ENCODE measurements around the gene RBM26. TPM values are rescaled to one million over a fixed set of nuclear protein-coding genes. Genes with fewer than 3 reads are reported as not detected.

The RBM26 gene
- total RNA-seq (2014; rRNA removed; shearing (Covaris generic)): 18.2 and 19.2 TPM in 2 replicates
- 8.3 and 11.1 TPM in 2 replicates for polyA plus RNA-seq (2016; fragmentation: Nextera tagmentation; extraction: Ambion mirVana)

GRCh38 chr13:79405831-79406596, at the start of gene RBM26:
Gene RBM26 (minus strand): TSS chr13:79406255. CDS start chr13:79405774, 481 bp downstream.
- H3K9me2 ChIP-seq (ENCODE audit: insufficient read depth): no peaks in the 10 kb centered on the region
- peak within 1 kb of the TSS; percentile 91 for H3K4me3 ChIP-seq
- peaks cover 30% of the 10 kb centered on the region for H3K4me1 ChIP-seq (ENCODE audit: insufficient read depth)
- H3K4me2 ChIP-seq (ENCODE audit: unreplicated experiment): peak within 1 kb of the TSS; percentile 91
- H3K9ac ChIP-seq: peak within 1 kb of the TSS; percentile 98
- peak within 1 kb of the TSS; percentile 92 for H2AFZ ChIP-seq
- peak; percentile 92 for DNase-seq
- peaks cover 18% of the 10 kb centered on the region; the same call in 1 of the 2 replicates for H3F3A ChIP-seq (ENCODE audit: insufficient read depth)
- WGBS, 2 experiments (ENCODE audit: low coverage in 1 of 2, low lambda C conversion rate in 2 of 2, missing lambda C conversion rate in 2 of 2): 1% methylated on average over 59 to 72 of the region's 72 CpGs
- peaks cover 69% of the 10 kb centered on the region for H3K79me2 ChIP-seq (ENCODE audit: insufficient read depth)
- H3K36me3 ChIP-seq (ENCODE audit: low read depth): no peaks in the 10 kb centered on the region
- peak within 1 kb of the TSS; percentile 87 for H3K27ac ChIP-seq
- no peaks in the 10 kb centered on the region for H4K20me1 ChIP-seq (ENCODE audit: insufficient read depth)
- in situ Hi-C loops (cut with MboI): loop anchor here (25.0 kb wide), 1 partner anchor 956 kb away; no protein-coding TSS in a partner anchor
- no peaks in the 10 kb centered on the region for H3K27me3 ChIP-seq (replicated peaks; ENCODE audit: insufficient read depth)
- H3K9me3 ChIP-seq (ENCODE audit: low read depth): no peaks in the 10 kb centered on the region
- TF ChIP-seq EZH2phosphoT487 (IDR thresholded peaks at IDR 0.05; ENCODE audit: insufficient read depth, low read depth) (no peak), EZH2 (IDR thresholded peaks at IDR 0.05; ENCODE audit: insufficient read depth, poor library complexity, severe bottlenecking) (no peak)

DNA sequence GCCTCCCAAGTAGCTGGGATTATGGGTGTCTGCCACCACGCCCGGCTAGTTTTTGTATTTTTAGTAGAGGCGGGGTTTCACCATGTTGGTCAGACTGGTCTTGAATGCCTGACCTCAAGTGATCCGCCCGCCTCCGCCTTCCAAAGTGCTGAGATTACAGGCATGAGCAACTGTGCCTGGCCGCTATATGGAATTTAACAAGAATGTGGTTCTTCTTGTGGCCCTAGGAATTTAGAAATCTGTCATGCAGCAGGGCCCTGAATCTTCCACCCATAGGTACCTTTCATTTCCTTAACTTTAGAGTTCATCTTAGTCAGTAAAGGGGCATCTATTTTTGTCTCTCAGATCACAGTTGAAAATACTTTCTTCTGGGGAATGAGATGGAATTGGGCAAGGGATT, 49.3 kb upstream of the RBM26 start:
- Histone ChIP-seq H4K20me1 (ENCODE audit: insufficient read depth) (no peaks in the 10 kb centered on the region), H3K36me3 (ENCODE audit: low read depth) (no peaks in the 10 kb centered on the region), H3K9me3 (ENCODE audit: low read depth) (no peaks in the 10 kb centered on the region), H3F3A (ENCODE audit: insufficient read depth) (peaks cover 35% of the 10 kb centered on the region), H3K4me2 (ENCODE audit: unreplicated experiment) (peak overlapping the region; percentile 19), H3K9ac (no peak overlapping the region), H3K4me1 (ENCODE audit: insufficient read depth) (peaks cover 52% of the 10 kb centered on the region), H3K9me2 (ENCODE audit: insufficient read depth) (no peaks in the 10 kb centered on the region), H3K4me3 (no peak overlapping the region; the same call in 1 of the 2 replicates), H3K27ac (peak overlapping the region; percentile 65), H3K27me3 (replicated peaks; ENCODE audit: insufficient read depth) (no peaks in the 10 kb centered on the region), H3K79me2 (ENCODE audit: insufficient read depth) (no peaks in the 10 kb centered on the region), H2AFZ (no peak overlapping the region)
- TF ChIP-seq EZH2phosphoT487 (IDR thresholded peaks at IDR 0.05; ENCODE audit: insufficient read depth, low read depth) (no peak), EZH2 (IDR thresholded peaks at IDR 0.05; ENCODE audit: insufficient read depth, poor library complexity, severe bottlenecking) (no peak)
- WGBS, 2 experiments (ENCODE audit: low coverage in 1 of 2, low lambda C conversion rate in 2 of 2, missing lambda C conversion rate in 2 of 2): 58 to 63% methylated on average over 7 of the region's 7 CpGs
- DNase-seq: peak; percentile 62
- in situ Hi-C loops (cut with MboI): no loop called here

GRCh38 chr13:79452239-79452913, 46.3 kb upstream of the RBM26 start:
- no peaks in the 10 kb centered on the region for H3K9me3 ChIP-seq (ENCODE audit: low read depth)
- H3K4me1 ChIP-seq (ENCODE audit: insufficient read depth): peaks cover 37% of the 10 kb centered on the region
- H3K27ac ChIP-seq: peak overlapping the region; percentile 75
- WGBS, 2 experiments (ENCODE audit: low coverage in 1 of 2, low lambda C conversion rate in 2 of 2, missing lambda C conversion rate in 2 of 2): 66% methylated on average over 3 of the region's 3 CpGs
- no peak for TF ChIP-seq EZH2phosphoT487 (IDR thresholded peaks at IDR 0.05; ENCODE audit: insufficient read depth, low read depth)
- no peak for TF ChIP-seq EZH2 (IDR thresholded peaks at IDR 0.05; ENCODE audit: insufficient read depth, poor library complexity, severe bottlenecking)
- peaks cover 32% of the 10 kb centered on the region for H3F3A ChIP-seq (ENCODE audit: insufficient read depth)
- DNase-seq: no peak
- H3K79me2 ChIP-seq (ENCODE audit: insufficient read depth): no peaks in the 10 kb centered on the region
- peak overlapping the region; percentile 23 for H3K9ac ChIP-seq
- H3K36me3 ChIP-seq (ENCODE audit: low read depth): no peaks in the 10 kb centered on the region
- H4K20me1 ChIP-seq (ENCODE audit: insufficient read depth): no peaks in the 10 kb centered on the region
- H2AFZ ChIP-seq: peak overlapping the region; percentile 8; the same call in 1 of the 2 replicates
- no peak overlapping the region for H3K4me3 ChIP-seq
- in situ Hi-C loops (cut with MboI): no loop called here
- peak overlapping the region; percentile 71 for H3K4me2 ChIP-seq (ENCODE audit: unreplicated experiment)
- H3K27me3 ChIP-seq (replicated peaks; ENCODE audit: insufficient read depth): no peaks in the 10 kb centered on the region
- no peaks in the 10 kb centered on the region for H3K9me2 ChIP-seq (ENCODE audit: insufficient read depth)

GRCh38 chr13:79451500-79451962, 45.5 kb upstream of the RBM26 start:
- H3K79me2 ChIP-seq (ENCODE audit: insufficient read depth): no peaks in the 10 kb centered on the region
- H3K4me2 ChIP-seq (ENCODE audit: unreplicated experiment): peak overlapping the region; percentile 71
- H3K4me1 ChIP-seq (ENCODE audit: insufficient read depth): peaks cover 29% of the 10 kb centered on the region
- 0 out of 2 replicates have a peak overlapping the region, but pooled peaks have one; percentile 7 for H3K4me3 ChIP-seq
- H3K27ac ChIP-seq: peak overlapping the region; percentile 75
- H2AFZ ChIP-seq: peak overlapping the region; percentile 8; the same call in 1 of the 2 replicates
- H3K9me3 ChIP-seq (ENCODE audit: low read depth): no peaks in the 10 kb centered on the region
- in situ Hi-C loops (cut with MboI): no loop called here
- peak; percentile 98 for DNase-seq
- peaks cover 24% of the 10 kb centered on the region for H3F3A ChIP-seq (ENCODE audit: insufficient read depth)
- no peaks in the 10 kb centered on the region for H3K9me2 ChIP-seq (ENCODE audit: insufficient read depth)
- 0% methylated on average over 3 of the region's 3 CpGs for WGBS, 2 experiments (ENCODE audit: low coverage in 1 of 2, low lambda C conversion rate in 2 of 2, missing lambda C conversion rate in 2 of 2)
- TF ChIP-seq EZH2 (IDR thresholded peaks at IDR 0.05; ENCODE audit: insufficient read depth, poor library complexity, severe bottlenecking) (no peak), EZH2phosphoT487 (IDR thresholded peaks at IDR 0.05; ENCODE audit: insufficient read depth, low read depth) (no peak)
- no peaks in the 10 kb centered on the region for H4K20me1 ChIP-seq (ENCODE audit: insufficient read depth)
- H3K36me3 ChIP-seq (ENCODE audit: low read depth): no peaks in the 10 kb centered on the region
- H3K27me3 ChIP-seq (replicated peaks; ENCODE audit: insufficient read depth): no peaks in the 10 kb centered on the region
- peak overlapping the region; percentile 23 for H3K9ac ChIP-seq
